Skin of body (tissue), 2 donors: Measurements from ENCODE around the gene ASB1. TPM values are rescaled to one million over a fixed set of nuclear protein-coding genes. Genes with fewer than 3 reads are reported as not detected.

ENCODE experiments used
- DNase-seq: peaks from one replicate; lab custom pipeline; 2025; lab: John Stamatoyannopoulos, UW
- total RNA-seq: library from RNA; depleted of rRNA; stranded (reverse); fragments of >200 nt; gene quantifications from one replicate; pipeline ENCODE4 v1.2.3, GENCODE V29; 2014

The ASB1 gene
- total RNA-seq, 1 donor from 2014 or later = 13.4 TPM

GRCh38 chr2:238422940-238423339 lies 3.8 kb upstream of the ASB1 start:
- DNase-seq = no peak

- DNase-seq = no peak
These were observed 3.0 kb upstream of the ASB1 start for GRCh38 chr2:238423561-238424312.

- peak; percentile 35 for DNase-seq
These were observed 2.4 kb upstream of the ASB1 start for GRCh38 chr2:238424313-238424700.

DNA sequence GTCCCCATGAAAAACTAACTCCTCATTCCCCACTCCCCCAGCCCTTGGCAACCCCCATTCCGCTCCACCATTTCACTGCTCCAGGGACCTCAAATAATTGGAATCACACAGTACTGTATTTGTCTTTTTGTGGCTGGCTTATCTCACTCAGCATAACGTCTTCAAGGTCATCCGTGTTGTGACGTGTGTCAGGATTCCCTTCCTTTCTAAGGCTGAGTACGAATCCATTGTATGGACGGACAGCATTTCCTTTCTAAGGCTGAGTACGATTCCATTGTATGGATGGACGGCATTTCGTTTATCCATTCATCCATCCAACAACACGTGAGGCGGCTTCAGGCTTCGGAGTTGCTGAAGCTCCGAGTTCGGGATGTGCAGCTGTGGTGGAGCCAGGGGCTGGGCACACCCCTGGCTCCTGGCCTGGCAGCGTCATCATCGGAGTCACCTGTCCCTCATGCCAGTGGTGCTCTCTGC lies 1.2 kb upstream of the ASB1 start:
- no peak for DNase-seq

- peak; percentile 78 for DNase-seq
These were observed 654 bp upstream of the ASB1 start for GRCh38 chr2:238425979-238426567.

DNA sequence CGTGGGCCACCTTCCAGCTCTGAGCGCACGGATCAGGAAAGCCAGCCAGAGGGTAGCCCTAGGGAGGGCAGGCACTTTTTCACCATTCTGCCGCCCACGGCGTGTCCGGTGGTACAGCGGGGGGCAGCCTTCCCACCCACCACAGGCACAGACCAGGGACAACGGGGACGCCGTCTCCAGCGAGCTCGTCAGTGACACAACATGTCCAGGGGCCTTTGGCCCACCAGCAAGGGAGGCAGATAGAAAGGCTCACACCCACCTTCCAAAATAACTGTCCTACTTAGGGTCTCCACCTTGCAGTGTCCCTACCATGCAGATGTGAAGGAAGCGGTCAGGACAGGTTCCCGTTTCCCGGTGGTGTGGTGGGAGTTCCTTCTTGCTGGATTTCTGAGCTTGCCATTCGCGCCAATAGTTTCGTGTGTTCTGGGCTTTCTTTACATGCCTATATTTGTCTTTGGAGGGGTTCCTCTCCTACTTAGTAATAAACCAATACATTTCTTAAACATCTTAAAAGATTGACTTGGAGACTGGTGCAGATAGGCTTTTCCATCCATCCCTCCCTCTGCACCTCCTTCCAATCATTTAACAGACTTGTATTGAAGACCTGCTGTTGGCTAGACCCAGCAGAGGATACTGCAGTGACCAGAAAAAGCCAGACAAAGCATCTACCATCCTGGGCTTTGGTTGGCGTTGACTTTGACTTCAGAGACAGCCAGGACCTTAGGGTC lies 872 bp downstream of the ASB1 start:
- DNase-seq = no peak

- no peak for DNase-seq
These were observed 2.1 kb downstream of the ASB1 start for GRCh38 chr2:238428866-238429265.

DNA sequence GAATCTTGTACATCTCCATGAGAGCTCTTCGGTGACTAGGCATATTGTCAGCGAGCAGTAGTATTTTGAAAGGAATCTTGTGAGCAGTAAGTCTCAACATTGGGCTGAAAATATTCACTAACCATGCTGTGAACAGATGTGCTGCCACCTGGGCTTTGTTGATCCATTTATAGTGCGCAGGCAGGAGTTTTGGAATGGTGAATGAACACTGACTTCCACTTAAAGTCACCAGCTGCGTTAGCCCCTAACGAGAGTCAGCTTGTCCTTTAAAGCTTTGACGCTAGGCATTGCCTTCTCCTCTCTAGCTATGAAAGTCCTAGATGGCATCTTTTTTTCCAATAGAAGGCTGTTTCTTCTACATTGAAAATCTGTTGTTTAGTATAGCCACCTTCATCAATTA lies 4.1 kb downstream of the ASB1 start:
- DNase-seq = no peak

DNA sequence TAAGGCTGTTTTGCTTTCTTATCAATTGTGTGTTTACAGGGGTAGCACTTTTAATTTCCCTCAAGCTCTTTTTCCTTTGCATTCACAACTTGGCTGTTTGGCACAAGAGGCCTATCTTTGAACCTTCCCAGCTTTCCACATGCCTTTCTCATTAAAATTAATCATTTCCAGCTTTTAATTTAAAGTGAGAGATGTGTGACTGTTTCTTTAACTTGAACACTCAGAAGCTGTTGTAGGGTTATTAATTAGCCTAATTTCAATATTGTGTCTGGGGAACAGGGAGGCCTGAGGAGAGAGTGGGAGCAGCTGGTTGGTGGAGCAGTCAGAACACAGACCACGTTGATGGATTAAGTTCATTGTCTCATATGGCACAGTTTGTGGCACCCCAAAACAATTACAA lies 4.7 kb downstream of the ASB1 start:
- peak; percentile 30 for DNase-seq

DNA sequence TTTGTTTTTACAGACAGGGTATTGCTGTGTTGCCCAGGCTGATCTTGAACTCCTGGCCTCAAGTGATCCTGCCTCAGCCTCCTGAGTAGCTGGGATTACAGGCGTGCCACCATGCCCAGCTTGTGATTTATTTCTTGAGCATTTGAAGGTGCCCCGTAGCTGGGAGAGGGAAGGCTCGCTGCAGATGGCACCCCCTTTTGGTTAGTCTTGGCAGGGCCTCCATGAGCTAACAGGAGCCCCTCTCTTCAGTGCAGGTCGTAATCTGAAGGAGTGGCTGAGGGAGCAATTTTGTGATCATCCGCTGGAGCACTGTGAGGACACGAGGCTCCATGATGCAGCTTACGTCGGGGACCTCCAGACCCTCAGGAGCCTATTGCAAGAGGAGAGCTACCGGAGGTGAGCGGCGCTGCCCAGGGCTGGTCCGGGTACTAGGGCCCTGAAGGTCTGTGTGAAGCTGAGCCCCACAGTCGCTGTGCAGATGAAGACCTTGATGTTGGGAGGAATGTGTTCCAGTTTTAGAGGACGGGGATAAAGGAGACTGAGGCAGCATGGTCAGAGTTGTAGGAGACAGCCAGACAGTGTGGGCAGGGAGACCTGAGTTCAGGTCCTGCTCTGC lies 6.7 kb downstream of the ASB1 start:
- DNase-seq = no peak

DNA sequence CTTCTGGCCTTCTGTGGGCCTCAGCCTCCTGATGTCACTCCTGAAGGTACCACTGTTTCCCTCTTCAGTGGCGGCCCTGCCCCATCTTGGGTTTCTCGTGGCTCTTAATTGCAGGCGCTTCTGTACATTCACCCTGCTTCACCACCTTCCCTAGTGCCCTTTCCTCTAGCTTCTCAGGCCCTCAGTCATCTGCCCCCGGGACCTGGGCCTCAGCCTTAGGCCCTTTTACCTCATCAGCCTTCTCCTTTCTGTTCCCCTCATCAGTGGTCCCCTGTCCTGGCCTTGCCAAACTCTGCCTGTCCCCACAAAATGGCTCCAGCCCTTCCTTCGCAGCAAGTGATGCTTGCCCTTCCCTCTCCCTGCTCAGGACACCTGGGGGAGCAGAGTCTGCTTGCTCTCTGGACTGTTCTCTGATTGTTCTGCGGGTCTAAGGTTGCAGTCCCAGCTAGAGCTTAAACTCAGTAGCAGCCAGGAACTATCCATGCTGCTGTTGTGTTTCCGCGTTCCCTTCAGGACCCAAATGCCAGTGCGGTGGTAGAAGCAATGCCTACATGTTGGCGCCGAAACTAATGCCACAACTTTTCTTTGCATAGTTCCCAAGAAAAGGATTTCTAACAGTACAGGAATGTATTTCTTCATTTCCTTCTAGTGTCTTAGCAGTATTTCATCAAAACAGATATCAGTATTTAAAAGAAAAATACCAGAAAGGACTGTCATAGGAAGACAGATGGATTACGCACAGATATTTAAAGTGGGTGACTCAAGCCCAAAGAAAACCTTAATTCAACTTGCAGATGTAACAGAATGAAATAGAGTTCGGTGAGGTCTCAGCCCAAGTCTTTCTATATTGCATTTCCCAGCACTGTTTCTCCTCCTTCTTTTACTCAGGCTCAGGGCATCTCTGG lies 7.5 kb downstream of the ASB1 start:
- no peak for DNase-seq

- no peak for DNase-seq
These were observed 8.4 kb downstream of the ASB1 start for GRCh38 chr2:238434846-238435751.

- DNase-seq = no peak
These were observed 9.0 kb downstream of the ASB1 start for GRCh38 chr2:238435752-238436096.

DNA sequence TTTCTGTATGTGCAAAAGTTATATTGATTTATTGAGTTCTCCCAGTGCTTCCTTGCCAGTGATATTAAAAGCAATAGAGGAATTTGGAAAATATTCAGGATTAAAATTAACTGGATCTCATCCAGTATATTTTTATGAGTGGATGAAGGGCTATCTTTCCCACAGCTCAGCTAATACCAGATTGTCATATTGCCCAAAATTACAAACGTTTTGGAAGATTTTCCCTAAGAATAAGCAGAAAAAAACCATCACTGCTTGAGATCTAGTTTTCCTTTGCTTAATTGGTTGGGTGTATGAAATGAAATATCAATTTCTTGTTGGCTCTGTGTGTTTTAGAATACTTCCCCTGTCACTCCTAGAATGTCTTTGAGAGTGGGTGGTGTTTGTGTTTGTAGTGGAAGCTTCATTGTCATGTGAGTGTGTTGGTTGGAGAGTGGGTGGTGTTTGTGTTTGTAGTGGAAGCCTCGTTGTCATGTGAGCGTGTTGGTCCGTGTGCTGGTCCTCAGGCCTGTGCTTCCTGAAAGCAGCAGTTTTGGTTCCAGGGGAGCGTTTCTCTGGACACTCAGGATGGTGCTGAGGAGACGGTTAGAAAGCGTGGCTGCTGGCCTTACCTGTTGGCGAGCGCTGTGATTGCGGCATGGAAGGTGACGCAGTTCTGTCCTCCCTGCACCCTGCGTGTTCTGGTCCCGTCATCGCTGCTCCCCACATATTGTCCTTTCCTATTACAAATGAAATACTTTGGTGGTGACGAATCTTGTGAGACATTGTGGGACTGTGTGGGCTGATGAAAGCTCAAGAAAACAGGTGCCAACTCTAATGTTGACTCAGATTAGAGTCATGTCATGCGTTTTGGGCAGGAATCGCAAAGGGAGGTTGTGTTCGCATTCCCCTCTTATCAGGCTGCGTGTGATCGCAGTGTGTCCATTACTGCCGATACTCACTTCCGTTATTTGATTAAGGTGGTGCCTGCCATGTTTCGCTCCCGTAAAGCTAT lies 12.4 kb downstream of the ASB1 start:
- peak; percentile 39 for DNase-seq

DNA sequence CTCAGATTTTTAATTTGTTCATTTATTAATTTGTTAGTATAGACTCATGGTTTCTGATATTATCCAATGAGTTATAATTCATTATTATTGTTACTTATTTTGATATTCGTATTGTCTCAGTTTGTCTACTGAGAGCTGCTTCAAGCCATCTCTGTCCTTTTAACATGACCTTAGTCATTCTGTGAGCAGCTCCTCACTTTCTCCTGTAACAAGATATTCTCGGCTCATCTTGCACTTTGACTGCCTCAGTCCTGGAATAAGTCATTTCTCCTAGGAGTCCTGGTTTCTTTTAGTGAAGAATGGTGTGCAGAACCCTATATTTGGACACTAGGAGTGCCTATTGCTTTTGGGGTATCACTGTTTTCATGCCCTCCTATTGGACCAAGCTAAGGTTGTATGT lies 13.2 kb downstream of the ASB1 start:
- DNase-seq = no peak

GRCh38 chr2:238440331-238440730 lies 13.6 kb downstream of the ASB1 start:
- DNase-seq = no peak

GRCh38 chr2:238440767-238441166 lies 14.0 kb downstream of the ASB1 start:
- no peak for DNase-seq

DNA sequence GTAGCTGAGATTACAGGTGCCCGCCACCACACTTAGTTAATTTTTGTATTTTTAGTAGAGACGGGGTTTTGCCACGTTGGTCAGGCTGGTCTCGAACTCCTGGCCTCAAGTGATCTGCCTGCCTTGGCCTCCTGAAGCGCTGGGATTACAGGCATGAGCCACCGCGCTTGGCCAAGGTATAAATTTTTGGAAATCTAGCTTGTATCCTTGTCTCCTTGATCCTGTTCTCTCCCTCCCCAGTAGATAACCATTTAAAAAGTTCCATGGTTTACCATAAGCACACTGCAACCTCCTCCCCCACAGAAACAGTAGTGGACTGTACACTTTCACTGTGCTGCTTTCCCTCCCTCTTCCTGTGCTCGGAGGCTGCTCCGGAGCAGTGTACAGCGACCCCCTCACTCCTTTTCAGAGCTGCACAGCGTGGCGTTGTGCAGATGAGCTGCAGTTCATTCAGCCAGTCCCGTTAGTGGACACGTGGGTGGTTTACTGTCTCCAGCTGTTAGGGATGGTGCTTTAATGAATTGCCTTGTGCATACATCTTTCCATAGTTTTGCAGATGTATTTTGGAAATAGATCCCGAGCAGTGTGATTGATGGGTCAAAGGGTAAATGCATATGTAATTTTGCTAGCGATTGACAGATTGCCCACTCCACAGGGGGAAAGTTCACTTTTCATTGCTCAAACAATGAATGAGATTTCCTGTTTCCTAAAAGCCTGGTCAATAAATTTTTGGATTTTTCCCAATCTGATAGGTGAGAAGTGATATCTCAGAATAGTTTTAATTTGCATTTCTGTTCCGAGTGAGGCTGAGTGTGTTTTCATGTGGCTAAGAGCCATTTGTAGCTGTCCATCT lies 14.8 kb downstream of the ASB1 start:
- no peak for DNase-seq
